ENCODE data around the gene LAMTOR3.

Gene LAMTOR3

GRCh38 chr4:99861120-99861905 is 32.9 kb downstream of the LAMTOR3 start:
- DNase-seq, result peak in 1 of 2 experiments; percentile 33

- no peak for DNase-seq
Measured at GRCh38 chr4:99860521-99860920, 33.7 kb downstream of the LAMTOR3 start.

- no peak for DNase-seq
Measured at GRCh38 chr4:99859618-99860017, 34.6 kb downstream of the LAMTOR3 start.

GRCh38 chr4:99857307-99857706 is 36.9 kb downstream of the LAMTOR3 start:
- no peak for DNase-seq

- no peak for DNase-seq
Measured at GRCh38 chr4:99856166-99856565, 38.1 kb downstream of the LAMTOR3 start.

- no peak for DNase-seq
Measured at GRCh38 chr4:99855678-99856077, 38.5 kb downstream of the LAMTOR3 start.

- DNase-seq, result no peak
Measured at GRCh38 chr4:99853999-99854398, 40.2 kb downstream of the LAMTOR3 start.

GRCh38 chr4:99853190-99853589 is 41.0 kb downstream of the LAMTOR3 start:
- DNase-seq, result no peak

GRCh38 chr4:99852199-99852749 is 42.0 kb downstream of the LAMTOR3 start:
- peak in 1 of 2 experiments; percentile 28 for DNase-seq

GRCh38 chr4:99848591-99849001 is 45.6 kb downstream of the LAMTOR3 start:
- peak in 1 of 2 experiments; percentile 47 for DNase-seq

- peak in 1 of 2 experiments; percentile 43 for DNase-seq
Measured at GRCh38 chr4:99847362-99847976, 46.8 kb downstream of the LAMTOR3 start.

- no peak for DNase-seq
Measured at GRCh38 chr4:99846891-99847290, 47.3 kb downstream of the LAMTOR3 start.

GRCh38 chr4:99845708-99846469 is 48.3 kb downstream of the LAMTOR3 start:
- no peak for DNase-seq

GRCh38 chr4:99845179-99845578 is 49.0 kb downstream of the LAMTOR3 start:
- DNase-seq, result no peak

- DNase-seq, result no peak
Measured at GRCh38 chr4:99844048-99844447, 50.2 kb downstream of the LAMTOR3 start.

- no peak for DNase-seq
Measured at GRCh38 chr4:99843413-99843812, 50.8 kb downstream of the LAMTOR3 start.

GRCh38 chr4:99841129-99841528 is 53.1 kb downstream of the LAMTOR3 start:
- DNase-seq, result no peak

GRCh38 chr4:99838927-99839326 is 55.3 kb downstream of the LAMTOR3 start:
- no peak for DNase-seq

GRCh38 chr4:99835942-99836341 is 58.3 kb downstream of the LAMTOR3 start:
- DNase-seq, result no peak

GRCh38 chr4:99834569-99834968 is 59.7 kb downstream of the LAMTOR3 start:
- DNase-seq, result no peak

- DNase-seq, result no peak
Measured at GRCh38 chr4:99833756-99834155, 60.5 kb downstream of the LAMTOR3 start.

- no peak for DNase-seq
Measured at GRCh38 chr4:99832758-99833157, 61.5 kb downstream of the LAMTOR3 start.

- DNase-seq, result no peak
Measured at GRCh38 chr4:99832321-99832720, 61.9 kb downstream of the LAMTOR3 start.

All from activated CD4-positive, alpha-beta T cell treated with anti-CD3 and anti-CD28 coated beads, Interleukin-2, amount 50 U/mL, for 48 hours (primary cell).